GM23338 (cell line): ENCODE measurements around the gene MPND. TPM values are rescaled to one million over a fixed set of nuclear protein-coding genes. Genes with fewer than 3 reads are reported as not detected.
A peak's percentile ranks its signal among the peaks of the same experiment; 100 is the strongest.

Source experiments
- ATAC-seq: fragments of 200-7000 bp; cut with Tn5 transposase; 3 replicates; pipeline ENCODE4 v1.9.1; 2020
- DNase-seq: peaks from one replicate; pipeline ENCODE4 v3.0.0-alpha.2; 2015; ENCODE audit warnings: low spot score
- H2AFZ ChIP-seq: fragments of 200-600 bp; sonication (generic); 2 replicates; pipeline ENCODE4 v1.8.0; 2016; ENCODE audit warnings: antibody characterized with exemption, mild to moderate bottlenecking, moderate library complexity
- H3F3A ChIP-seq: fragments of 200-600 bp; sonication (generic); replicated peaks from 2 replicates; pipeline ENCODE4 v1.8.0; 2017; ENCODE audit warnings: antibody characterized with exemption, mixed run types, low read depth
- H3K27ac ChIP-seq: fragments of 200-600 bp; sonication (generic); 2 replicates; pipeline ENCODE4 v1.6.1; 2016; ENCODE audit warnings: low read depth
- H3K27me3 ChIP-seq: fragments of 200-600 bp; sonication (generic); 2 replicates; pipeline ENCODE4 v1.8.0; 2016; ENCODE audit warnings: mild to moderate bottlenecking, mixed run types, moderate library complexity; ENCODE audit not compliant: insufficient read depth
- H3K36me3 ChIP-seq: fragments of 200-600 bp; sonication (generic); 2 replicates; pipeline ENCODE4 v1.8.0; 2016; ENCODE audit warnings: mild to moderate bottlenecking; ENCODE audit not compliant: insufficient read depth
- H3K4me1 ChIP-seq: fragments of 200-600 bp; sonication (generic); 2 replicates; pipeline ENCODE4 v1.8.0; 2016; ENCODE audit warnings: mild to moderate bottlenecking, moderate library complexity; ENCODE audit not compliant: insufficient read depth
- H3K4me2 ChIP-seq: fragments of 200-600 bp; sonication (generic); 2 replicates; pipeline ENCODE4 v1.7.1; 2017; ENCODE audit warnings: mixed run types
- H3K4me3 ChIP-seq: fragments of 200-600 bp; sonication (generic); 2 replicates; pipeline ENCODE4 v1.6.1; 2016; ENCODE audit warnings: mixed run types
- H3K79me2 ChIP-seq: fragments of 200-600 bp; sonication (generic); replicated peaks from 2 replicates; pipeline ENCODE4 v1.8.0; 2017; ENCODE audit warnings: mild to moderate bottlenecking; ENCODE audit not compliant: insufficient read depth
- H3K9me2 ChIP-seq: fragments of 200-600 bp; sonication (generic); 2 replicates; pipeline ENCODE4 v1.8.0; 2017; ENCODE audit not compliant: insufficient read depth
- H4K20me1 ChIP-seq: fragments of 200-600 bp; sonication (generic); replicated peaks from 2 replicates; pipeline ENCODE4 v1.8.0; 2017; ENCODE audit warnings: mild to moderate bottlenecking; ENCODE audit not compliant: insufficient read depth
- H3K27ac Mint-ChIP-seq: 2 replicates; pipeline ENCODE4 v1.8.0; 2020; ENCODE audit warnings: inconsistent platforms, mild to moderate bottlenecking, moderate library complexity, mixed read lengths
- H3K27me3 Mint-ChIP-seq: 3 replicates; pipeline ENCODE4 v1.8.0; 2022; ENCODE audit warnings: low read depth, mild to moderate bottlenecking, moderate library complexity, mixed read lengths, inconsistent platforms; ENCODE audit not compliant: insufficient read depth, poor library complexity
- H3K36me3 Mint-ChIP-seq: 3 replicates; pipeline ENCODE4 v1.8.0; 2021; ENCODE audit warnings: low read depth, mild to moderate bottlenecking, inconsistent platforms, moderate library complexity, mixed read lengths
- H3K4me1 Mint-ChIP-seq: 3 replicates; pipeline ENCODE4 v1.8.0; 2020; ENCODE audit warnings: mild to moderate bottlenecking, inconsistent platforms, mixed read lengths
- H3K4me3 Mint-ChIP-seq: 3 replicates; pipeline ENCODE4 v1.8.0; 2021; ENCODE audit warnings: moderate library complexity, mild to moderate bottlenecking, inconsistent platforms, mixed read lengths
- H3K9me3 Mint-ChIP-seq: 3 replicates; pipeline ENCODE4 v1.8.0; 2020; ENCODE audit warnings: moderate library complexity, mild to moderate bottlenecking, inconsistent platforms, mixed read lengths
- CREB1 ChIP-seq: fragments of 250-450 bp; sonication (Bioruptor Pico); IDR thresholded peaks from 2 replicates; pipeline ENCODE4 v1.5.0; 2020; ENCODE audit warnings: low read depth, mild to moderate bottlenecking, moderate library complexity
- CTCF ChIP-seq, 2 experiments: fragments of 200-600 bp in 1 of 2; sonication (generic) in 1 of 2; conservative IDR thresholded peaks; 2 replicates each; pipeline versions ENCODE4 v1.5.1 to v1.6.1; 2016 to 2017; ENCODE audit warnings: antibody characterized with exemption in 2 of 2, low read depth in 2 of 2, mild to moderate bottlenecking in 2 of 2, moderate library complexity in 1 of 2
- EZH2 ChIP-seq: fragments of 200-600 bp; sonication (generic); IDR thresholded peaks from one replicate; pipeline ENCODE4 v1.8.0; 2017; ENCODE audit warnings: antibody characterized with exemption, mild to moderate bottlenecking, low read depth; ENCODE audit not compliant: unreplicated experiment
- EZH2phosphoT487 ChIP-seq: fragments of 200-600 bp; sonication (generic); IDR thresholded peaks from one replicate; pipeline ENCODE4 v1.8.1; 2018; ENCODE audit warnings: antibody characterized with exemption; ENCODE audit not compliant: unreplicated experiment
- JUNB ChIP-seq: IDR thresholded peaks from one replicate; pipeline ENCODE4 v1.6.1; 2016; ENCODE audit warnings: antibody characterized with exemption; ENCODE audit not compliant: unreplicated experiment
- NANOG ChIP-seq: IDR thresholded peaks from 2 replicates; pipeline ENCODE4 v1.6.1; 2016; ENCODE audit warnings: antibody characterized with exemption, borderline replicate concordance
- POLR2AphosphoS5 ChIP-seq: IDR thresholded peaks from 2 replicates; pipeline ENCODE4 v1.6.1; 2016; ENCODE audit warnings: antibody characterized with exemption, low read depth
- REST ChIP-seq: IDR thresholded peaks from one replicate; pipeline ENCODE4 v1.6.1; 2018; ENCODE audit warnings: antibody characterized with exemption; ENCODE audit not compliant: unreplicated experiment
- STAT1 ChIP-seq: IDR thresholded peaks from one replicate; pipeline ENCODE4 v1.6.1; 2016; ENCODE audit warnings: antibody characterized with exemption; ENCODE audit not compliant: unreplicated experiment
- ZNF114 ChIP-seq: fragments of 250-450 bp; sonication (Bioruptor Pico); IDR thresholded peaks from 2 replicates; pipeline ENCODE4 v1.5.0; 2020; ENCODE audit warnings: mild to moderate bottlenecking, moderate library complexity
- ZNF331 ChIP-seq: fragments of 250-450 bp; sonication (Bioruptor Pico); IDR thresholded peaks from 2 replicates; pipeline ENCODE4 v1.5.0; 2020; ENCODE audit warnings: low read depth, mild to moderate bottlenecking, moderate library complexity
- ZNF462 ChIP-seq: fragments of 250-450 bp; sonication (Bioruptor Pico); IDR thresholded peaks from 2 replicates; pipeline ENCODE4 v1.5.0; 2020; ENCODE audit warnings: mild to moderate bottlenecking, moderate library complexity
- polyA plus RNA-seq: library from polyadenylated mRNA; unstranded; fragments of >200 nt; fragmentation: Nextera tagmentation; extraction: Ambion mirVana; gene quantifications from 2 replicates; pipeline ENCODE4 v1.2.1, GENCODE V29; 2016
- total RNA-seq: library from RNA; depleted of rRNA; stranded (reverse); fragments of >200 nt; shearing (Covaris generic); gene quantifications from 2 replicates; pipeline ENCODE4 v1.2.3, GENCODE V29; 2014

Gene MPND
- total and polyA plus RNA-seq, 2 experiments from 2014 or later: 11.8 to 15.6 TPM

GRCh38 chr19:4402171-4403004 is 59.0 kb downstream of the MPND start, which contains the start of gene CHAF1A:
CHAF1A (plus strand) TSS chr19:4402640; CDS start chr19:4402763, 123 bp downstream.
- Mint-ChIP-seq H3K9me3 (no peaks in the 10 kb centered on the region; the same call in 2 of the 3 replicates), H3K27me3 (peaks cover 6% of the 10 kb centered on the region), H3K4me3 (peak within 1 kb of the TSS; percentile 98), H3K4me1 (peaks cover 50% of the 10 kb centered on the region), H3K27ac (peak within 1 kb of the TSS; percentile 95), H3K36me3 (peaks cover 48% of the 10 kb centered on the region)
- peak within 1 kb of the TSS; percentile 97 for H3K4me2 ChIP-seq
- peaks cover 4% of the 10 kb centered on the region; the same call in 1 of the 2 replicates for H3K36me3 ChIP-seq
- peaks cover 11% of the 10 kb centered on the region; the same call in 1 of the 2 replicates for H3F3A ChIP-seq
- DNase-seq (peak; percentile 100), ATAC-seq (peak; percentile 91)
- no peaks in the 10 kb centered on the region for H3K27me3 ChIP-seq
- no peak within 1 kb of the TSS for H2AFZ ChIP-seq
- peak within 1 kb of the TSS; percentile 93 for H3K4me3 ChIP-seq
- peak within 1 kb of the TSS; percentile 100 for H3K27ac ChIP-seq
- no peak for TF ChIP-seq EZH2
- no peak for TF ChIP-seq CTCF (conservative IDR thresholded peaks at IDR 0.05; ENCODE audit: low read depth in 2 of 2)
- no peak for TF ChIP-seq ZNF331 (CRISPR knock-in tag)
- no peak for TF ChIP-seq ZNF462 (CRISPR knock-in tag)
- TF ChIP-seq CREB1 (CRISPR knock-in tag): peak; percentile 93
- TF ChIP-seq STAT1: no peak
- no peak for TF ChIP-seq JUNB
- no peak for TF ChIP-seq EZH2phosphoT487
- peak; percentile 60 for TF ChIP-seq POLR2AphosphoS5
- no peak for TF ChIP-seq NANOG
- no peak for TF ChIP-seq REST
- TF ChIP-seq ZNF114: no peak
- H3K4me1 ChIP-seq: peaks cover 44% of the 10 kb centered on the region
- H3K79me2 ChIP-seq: peaks cover 84% of the 10 kb centered on the region
- H4K20me1 ChIP-seq: peaks cover 52% of the 10 kb centered on the region
- no peaks in the 10 kb centered on the region for H3K9me2 ChIP-seq
